Measurements from ENCODE around the gene RUFY1.
"Not testable (repeated sequence)": the region's sequence is repeated elsewhere in the genome, so short reads cannot be mapped to it uniquely, and the experiment has no call there.

The RUFY1 gene, protein sequence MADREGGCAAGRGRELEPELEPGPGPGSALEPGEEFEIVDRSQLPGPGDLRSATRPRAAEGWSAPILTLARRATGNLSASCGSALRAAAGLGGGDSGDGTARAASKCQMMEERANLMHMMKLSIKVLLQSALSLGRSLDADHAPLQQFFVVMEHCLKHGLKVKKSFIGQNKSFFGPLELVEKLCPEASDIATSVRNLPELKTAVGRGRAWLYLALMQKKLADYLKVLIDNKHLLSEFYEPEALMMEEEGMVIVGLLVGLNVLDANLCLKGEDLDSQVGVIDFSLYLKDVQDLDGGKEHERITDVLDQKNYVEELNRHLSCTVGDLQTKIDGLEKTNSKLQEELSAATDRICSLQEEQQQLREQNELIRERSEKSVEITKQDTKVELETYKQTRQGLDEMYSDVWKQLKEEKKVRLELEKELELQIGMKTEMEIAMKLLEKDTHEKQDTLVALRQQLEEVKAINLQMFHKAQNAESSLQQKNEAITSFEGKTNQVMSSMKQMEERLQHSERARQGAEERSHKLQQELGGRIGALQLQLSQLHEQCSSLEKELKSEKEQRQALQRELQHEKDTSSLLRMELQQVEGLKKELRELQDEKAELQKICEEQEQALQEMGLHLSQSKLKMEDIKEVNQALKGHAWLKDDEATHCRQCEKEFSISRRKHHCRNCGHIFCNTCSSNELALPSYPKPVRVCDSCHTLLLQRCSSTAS

DNA sequence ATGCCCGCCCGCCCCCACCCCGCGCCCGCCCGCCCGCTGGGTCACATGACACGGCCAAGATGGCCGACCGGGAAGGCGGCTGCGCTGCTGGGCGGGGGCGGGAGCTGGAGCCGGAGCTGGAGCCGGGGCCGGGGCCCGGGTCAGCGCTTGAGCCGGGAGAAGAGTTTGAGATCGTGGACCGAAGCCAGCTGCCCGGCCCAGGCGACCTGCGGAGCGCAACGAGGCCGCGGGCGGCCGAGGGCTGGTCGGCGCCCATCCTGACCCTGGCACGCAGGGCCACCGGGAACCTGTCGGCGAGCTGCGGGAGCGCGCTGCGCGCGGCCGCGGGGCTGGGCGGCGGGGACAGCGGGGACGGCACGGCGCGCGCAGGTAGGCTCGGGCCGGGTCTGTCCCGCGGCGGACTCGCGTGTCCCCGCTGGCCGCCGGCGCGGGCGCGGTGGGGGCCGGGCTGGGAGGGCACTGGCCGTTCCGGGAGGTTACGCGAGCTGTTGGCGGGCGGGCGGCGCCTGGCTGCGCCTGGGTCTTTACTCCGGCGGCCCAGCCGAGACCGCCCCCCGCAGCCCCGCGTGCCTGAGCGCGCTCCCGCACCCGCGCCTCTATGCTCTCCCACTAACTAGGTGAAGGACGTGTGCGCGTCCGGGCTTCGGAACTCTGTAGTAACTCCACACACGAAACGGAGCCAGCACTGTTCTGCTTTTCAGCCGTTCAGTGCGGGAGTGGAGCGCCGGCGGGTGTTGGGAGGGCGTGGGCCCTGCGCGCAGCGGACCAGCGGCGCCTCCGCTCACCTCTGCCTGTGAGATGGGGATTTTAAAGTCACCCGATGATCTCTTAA, at the start of gene RUFY1:
Gene RUFY1 (plus strand): TSS at position 44 of the 832 bp plus-strand sequence. CDS start 16 bp downstream, at position 60.
- DNase-seq = peak; percentile 81

DNA sequence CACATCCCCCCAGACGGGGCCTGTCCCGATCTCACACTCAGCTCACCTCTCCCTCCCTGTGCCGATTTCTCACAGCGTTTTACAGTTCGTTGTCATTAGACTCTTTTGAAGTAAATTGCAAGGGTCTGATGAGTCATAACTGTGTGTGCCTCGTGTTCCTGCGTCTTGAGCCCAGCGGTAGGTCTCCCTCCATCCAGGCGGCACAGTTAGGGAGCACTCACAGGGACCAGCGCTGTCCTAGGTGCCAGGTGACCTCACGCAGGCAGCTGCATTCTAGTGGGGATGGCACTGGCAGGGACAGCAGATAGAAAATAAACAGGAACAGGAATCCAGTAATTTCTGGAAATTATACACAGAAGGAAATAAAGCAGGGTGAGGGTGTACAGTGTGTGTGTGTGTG, 48.4 kb upstream of the RUFY1 start:
- not testable (repeated sequence) for DNase-seq

- DNase-seq = not testable (repeated sequence)
Measured at GRCh38 chr5:179502420-179502819, 47.9 kb upstream of the RUFY1 start.

DNA sequence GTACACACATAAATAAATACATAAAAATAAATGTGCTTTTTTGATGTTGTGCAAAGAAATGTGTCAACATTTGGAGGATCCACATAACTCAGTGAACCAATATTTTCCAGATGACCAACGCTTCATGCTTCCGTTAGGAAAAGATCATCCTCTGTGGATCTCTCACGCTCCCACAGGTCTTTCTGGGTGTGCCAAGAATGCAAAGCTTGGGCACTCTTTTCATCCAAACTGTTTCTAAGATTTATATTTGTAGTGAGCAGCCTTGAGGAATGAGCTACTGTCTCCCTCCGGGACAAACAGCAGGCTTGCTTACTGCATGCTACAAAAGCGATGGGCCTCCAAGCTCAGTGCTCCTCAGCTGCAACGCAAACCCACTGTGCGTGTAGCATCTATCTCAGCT, 46.2 kb upstream of the RUFY1 start:
- DNase-seq = no peak

DNA sequence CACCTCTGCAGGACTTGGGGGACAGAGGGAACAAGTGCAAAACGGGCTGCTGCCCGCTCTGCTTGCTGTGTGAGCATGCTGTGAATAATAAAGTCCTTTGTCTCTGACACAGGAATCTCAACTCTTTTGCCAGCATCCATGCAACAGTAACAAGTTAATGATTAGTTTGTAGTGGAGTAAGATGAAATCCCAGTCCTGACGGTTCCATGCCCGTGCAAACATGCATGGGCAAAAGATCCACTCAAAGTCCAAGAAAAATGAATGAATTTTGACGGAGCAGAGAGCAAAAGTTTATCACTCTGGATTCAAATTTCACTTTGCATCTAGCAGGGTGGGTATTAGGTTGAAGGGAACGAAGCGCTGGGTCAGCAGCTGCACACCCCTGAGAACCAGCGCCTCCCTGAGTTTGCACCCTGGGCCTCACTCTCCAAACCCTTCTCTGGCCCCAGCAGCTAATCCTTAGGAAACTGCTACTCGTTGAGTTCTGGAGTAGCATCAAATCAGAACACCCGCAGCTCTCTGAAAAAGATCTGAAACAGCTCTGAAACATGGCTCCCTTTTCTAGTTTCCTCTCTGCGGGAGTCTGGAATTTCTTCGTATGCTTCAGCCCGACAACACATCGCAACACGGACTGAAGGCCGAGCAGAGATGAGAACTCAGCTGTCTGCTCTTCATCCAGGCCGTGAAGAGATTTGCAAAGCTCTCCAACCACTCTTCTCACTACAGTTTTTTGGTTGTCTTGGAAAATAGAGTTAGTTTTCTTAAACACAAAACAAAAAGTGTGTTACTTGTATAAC, 45.6 kb upstream of the RUFY1 start:
- no peak for DNase-seq

- DNase-seq = no peak
Measured at GRCh38 chr5:179505636-179506261, 44.6 kb upstream of the RUFY1 start.

DNA sequence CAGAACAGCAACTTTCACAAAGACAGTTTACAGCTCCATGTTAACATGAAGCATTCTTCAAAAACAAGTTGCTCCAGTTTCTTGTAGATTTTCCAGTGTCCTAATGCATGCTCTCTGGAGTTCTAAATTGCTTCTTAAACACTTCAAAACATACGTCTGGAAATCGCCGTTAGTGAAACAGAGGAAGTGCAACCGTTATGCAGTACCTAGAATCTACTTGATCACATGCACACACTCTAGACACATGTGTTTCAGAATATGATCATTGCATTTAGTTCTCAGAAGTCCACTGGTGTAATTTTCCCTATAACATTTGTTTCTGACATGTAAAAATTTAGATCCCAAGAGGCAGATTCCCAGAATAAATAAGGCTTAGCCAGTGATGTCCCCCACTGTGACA, 41.1 kb upstream of the RUFY1 start:
- peak; percentile 49 for DNase-seq

- no peak for DNase-seq
Measured at GRCh38 chr5:179509845-179510244, 40.5 kb upstream of the RUFY1 start.

- no peak for DNase-seq
Measured at GRCh38 chr5:179512452-179513000, 37.8 kb upstream of the RUFY1 start.

GRCh38 chr5:179515501-179515900, 34.9 kb upstream of the RUFY1 start:
- DNase-seq = not testable (repeated sequence)

DNA sequence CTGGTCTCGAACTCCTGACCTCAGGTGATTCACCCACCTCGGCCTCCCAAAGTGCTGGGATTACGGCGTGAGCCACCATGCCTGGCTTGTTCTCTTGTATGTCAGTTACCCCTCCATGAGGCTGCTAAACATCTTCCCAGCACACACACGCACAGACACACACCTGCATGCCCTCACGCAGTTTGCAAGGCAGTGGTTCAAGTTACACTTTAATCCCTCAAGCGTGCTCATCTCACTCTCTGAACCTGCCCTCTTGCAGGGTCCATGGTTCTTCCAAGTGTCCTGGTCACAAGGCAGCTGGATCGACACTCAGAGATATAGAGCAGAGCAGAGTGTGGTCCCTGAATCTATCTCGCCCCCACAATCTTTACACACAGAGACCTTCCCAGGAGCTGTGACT, 34.1 kb upstream of the RUFY1 start:
- DNase-seq = no peak

- not testable (repeated sequence) for DNase-seq
Measured at GRCh38 chr5:179517746-179518145, 32.6 kb upstream of the RUFY1 start.

DNA sequence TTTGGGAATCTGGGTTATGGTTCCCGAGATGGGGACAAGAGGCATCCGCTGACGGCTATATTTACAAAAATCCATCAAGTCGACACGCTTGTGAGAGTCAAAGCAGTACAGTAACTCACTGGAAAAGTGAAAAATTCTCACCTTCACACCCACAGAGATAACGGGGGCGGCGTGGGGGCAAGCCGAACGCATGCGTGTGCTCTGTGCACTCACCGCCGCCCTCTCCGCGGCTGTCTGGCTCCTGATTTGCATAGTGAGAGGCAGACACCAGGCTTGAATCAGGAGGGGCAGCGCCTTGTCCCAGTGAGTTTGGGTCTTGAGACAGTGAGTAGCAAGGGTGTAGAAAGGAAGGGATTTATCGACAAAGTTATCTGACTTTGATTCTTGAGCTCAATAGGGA, 32.0 kb upstream of the RUFY1 start:
- DNase-seq = not testable (repeated sequence)

- not testable (repeated sequence) for DNase-seq
Measured at GRCh38 chr5:179519416-179520070, 30.8 kb upstream of the RUFY1 start.

GRCh38 chr5:179522107-179522506, 28.2 kb upstream of the RUFY1 start:
- DNase-seq = not testable (repeated sequence)

- no peak for DNase-seq
Measured at GRCh38 chr5:179526978-179527377, 23.4 kb upstream of the RUFY1 start.

GRCh38 chr5:179530069-179530998, 20.0 kb upstream of the RUFY1 start:
- DNase-seq = peak; percentile 87

DNA sequence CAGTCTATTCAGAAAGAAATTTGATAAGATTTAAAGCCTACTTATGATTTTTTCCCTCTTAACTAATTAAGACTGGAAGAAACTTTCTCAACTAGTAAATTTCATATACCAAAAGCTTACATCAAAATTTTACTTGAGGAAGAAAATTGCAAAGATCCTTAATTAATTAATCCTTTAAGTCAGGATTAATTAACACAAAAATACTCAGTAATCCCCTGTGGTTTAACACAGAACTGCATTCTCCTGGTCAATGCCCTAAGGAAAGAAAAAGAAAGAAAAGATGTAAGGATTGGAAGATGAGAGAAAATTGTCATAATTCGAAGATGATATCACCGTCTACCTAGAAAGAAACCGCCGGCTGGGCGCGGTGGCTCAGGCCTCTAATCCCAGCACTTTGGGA, 17.3 kb upstream of the RUFY1 start:
- DNase-seq = no peak

DNA sequence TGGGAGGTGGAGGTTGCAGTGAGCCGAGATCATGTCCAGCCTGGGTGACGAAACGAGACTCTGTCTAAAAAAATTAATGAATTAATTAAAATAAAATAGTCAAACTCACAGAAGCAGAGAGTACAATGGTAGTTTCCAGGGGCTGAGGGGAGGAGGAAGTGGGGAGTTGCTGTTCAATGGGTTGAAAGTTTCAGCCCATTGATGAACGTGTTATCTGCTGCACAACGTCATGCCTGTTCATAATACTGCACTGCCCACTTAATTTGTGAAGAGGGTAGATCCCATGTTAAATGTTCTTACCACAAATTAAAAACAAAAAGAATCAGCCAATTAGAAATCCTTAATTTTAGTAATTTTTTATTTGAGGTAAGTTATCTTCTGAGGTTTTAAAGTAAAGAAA, 16.4 kb upstream of the RUFY1 start:
- no peak for DNase-seq

- peak; percentile 41 for DNase-seq
Measured at GRCh38 chr5:179534431-179534830, 15.9 kb upstream of the RUFY1 start.
